SK-N-SH (cell line): ENCODE results near the gene RASL10A.

Experiments used
- CTCF ChIP-seq: fragments of 200-600 bp; sonication (generic); IDR thresholded peaks from 2 replicates; pipeline ENCODE4 v1.6.1; 2017; ENCODE audit warnings: antibody characterized with exemption, mild to moderate bottlenecking, moderate library complexity
- RCOR1 ChIP-seq: fragments of 150-350 bp; IDR thresholded peaks from 2 replicates; pipeline ENCODE4 v1.6.1; 2017; ENCODE audit warnings: antibody characterized with exemption, low read length

GRCh38 chr22:29331658-29332300 is 16.3 kb upstream of the RASL10A start:
- TF ChIP-seq CTCF (no peak), RCOR1 (no peak)
